DND-41 (cell line): ENCODE results near the gene RGS9.
A peak's percentile ranks its signal among the peaks of the same experiment; 100 is the strongest.

Source experiments
- ATAC-seq: fragments of 200-7000 bp; cut with Tn5 transposase; 3 replicates; pipeline ENCODE4 v1.9.1; 2021; ENCODE audit warnings: low read depth; ENCODE audit not compliant: insufficient read depth
- DNase-seq: peaks from one replicate; pipeline ENCODE4 v3.0.0-alpha.2; 2020
- H2AFZ ChIP-seq: 2 replicates; pipeline ENCODE4 v1.6.0; 2012; ENCODE audit warnings: low read depth, low read length
- H3K27ac ChIP-seq: 2 replicates; pipeline ENCODE4 v1.5.1; 2012; ENCODE audit warnings: low read length, inconsistent platforms
- H3K27me3 ChIP-seq: fragments of 200-600 bp; sonication (generic); 2 replicates; pipeline ENCODE4 v1.6.0; 2012; ENCODE audit warnings: low read length, mild to moderate bottlenecking, inconsistent platforms; ENCODE audit not compliant: insufficient read depth, poor library complexity
- H3K36me3 ChIP-seq: 2 replicates; pipeline ENCODE4 v1.5.1; 2012; ENCODE audit warnings: low read length, inconsistent platforms; ENCODE audit not compliant: insufficient read depth
- H3K4me1 ChIP-seq: 2 replicates; pipeline ENCODE4 v1.5.1; 2012; ENCODE audit warnings: mild to moderate bottlenecking, low read length; ENCODE audit not compliant: insufficient read depth
- H3K4me2 ChIP-seq: 2 replicates; pipeline ENCODE4 v1.6.0; 2012; ENCODE audit warnings: mild to moderate bottlenecking, moderate library complexity, low read length, inconsistent platforms; ENCODE audit not compliant: insufficient read depth
- H3K4me3 ChIP-seq, 2 experiments: fragments of 200-600 bp in 1 of 2; shearing (Covaris generic) in 1 of 2; 2 replicates each; pipeline ENCODE4 v1.5.1; 2012 to 2016; ENCODE audit warnings: inconsistent platforms in 2 of 2, low read length in 2 of 2, mild to moderate bottlenecking in 2 of 2, low read depth in 1 of 2, moderate library complexity in 1 of 2
- H3K79me2 ChIP-seq: 2 replicates; pipeline ENCODE4 v1.6.0; 2012; ENCODE audit warnings: low read length, inconsistent platforms; ENCODE audit not compliant: insufficient read depth
- H3K9ac ChIP-seq: 2 replicates; pipeline ENCODE4 v1.6.0; 2012; ENCODE audit warnings: low read depth, mild to moderate bottlenecking, inconsistent platforms, low read length, moderate library complexity
- H3K9me3 ChIP-seq: 2 replicates; pipeline ENCODE4 v1.5.1; 2012; ENCODE audit warnings: low read length, moderate library complexity, mild to moderate bottlenecking, inconsistent platforms; ENCODE audit not compliant: insufficient read depth, severe bottlenecking
- H4K20me1 ChIP-seq: 2 replicates; pipeline ENCODE4 v1.6.0; 2012; ENCODE audit warnings: low read length; ENCODE audit not compliant: insufficient read depth
- EZH2 ChIP-seq: IDR thresholded peaks from 3 replicates; pipeline ENCODE4 v1.6.1; 2012; ENCODE audit warnings: borderline replicate concordance, low read depth, mild to moderate bottlenecking, moderate library complexity, low read length, inconsistent platforms; ENCODE audit not compliant: severe bottlenecking
- TF ChIP-seq, protein P1 (sequence below): IDR thresholded peaks from 2 replicates; pipeline ENCODE4 v1.5.1; 2012; ENCODE audit warnings: borderline replicate concordance, low read length, moderate library complexity, mild to moderate bottlenecking; ENCODE audit not compliant: poor library complexity, severe bottlenecking; ENCODE audit errors: extremely low read depth

Gene RGS9

GRCh38 chr17:65228734-65229620 is 91.8 kb downstream of the RGS9 start:
- H4K20me1 ChIP-seq: no peaks in the 10 kb centered on the region; the same call in 1 of the 2 replicates
- ATAC-seq (peak; percentile 77), DNase-seq (peak; percentile 62)
- no peaks in the 10 kb centered on the region for H3K27me3 ChIP-seq
- peaks cover 27% of the 10 kb centered on the region for H3K4me1 ChIP-seq
- no peaks in the 10 kb centered on the region for H3K79me2 ChIP-seq
- TF ChIP-seq, protein P1, sequence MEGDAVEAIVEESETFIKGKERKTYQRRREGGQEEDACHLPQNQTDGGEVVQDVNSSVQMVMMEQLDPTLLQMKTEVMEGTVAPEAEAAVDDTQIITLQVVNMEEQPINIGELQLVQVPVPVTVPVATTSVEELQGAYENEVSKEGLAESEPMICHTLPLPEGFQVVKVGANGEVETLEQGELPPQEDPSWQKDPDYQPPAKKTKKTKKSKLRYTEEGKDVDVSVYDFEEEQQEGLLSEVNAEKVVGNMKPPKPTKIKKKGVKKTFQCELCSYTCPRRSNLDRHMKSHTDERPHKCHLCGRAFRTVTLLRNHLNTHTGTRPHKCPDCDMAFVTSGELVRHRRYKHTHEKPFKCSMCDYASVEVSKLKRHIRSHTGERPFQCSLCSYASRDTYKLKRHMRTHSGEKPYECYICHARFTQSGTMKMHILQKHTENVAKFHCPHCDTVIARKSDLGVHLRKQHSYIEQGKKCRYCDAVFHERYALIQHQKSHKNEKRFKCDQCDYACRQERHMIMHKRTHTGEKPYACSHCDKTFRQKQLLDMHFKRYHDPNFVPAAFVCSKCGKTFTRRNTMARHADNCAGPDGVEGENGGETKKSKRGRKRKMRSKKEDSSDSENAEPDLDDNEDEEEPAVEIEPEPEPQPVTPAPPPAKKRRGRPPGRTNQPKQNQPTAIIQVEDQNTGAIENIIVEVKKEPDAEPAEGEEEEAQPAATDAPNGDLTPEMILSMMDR: no peak
- TF ChIP-seq EZH2: no peak
- H2AFZ ChIP-seq: peak overlapping the region; percentile 32; the same call in 1 of the 2 replicates
- no peak overlapping the region for H3K27ac ChIP-seq
- peak overlapping the region; percentile 63 for H3K4me2 ChIP-seq
- H3K36me3 ChIP-seq: no peaks in the 10 kb centered on the region
- no peaks in the 10 kb centered on the region for H3K9me3 ChIP-seq
- H3K9ac ChIP-seq: no peak overlapping the region
- peak overlapping the region in 1 of 2 experiments; percentile 28; a peak in 2 of 4 replicates for H3K4me3 ChIP-seq

- TF ChIP-seq EZH2: no peak
- TF ChIP-seq, protein P1: no peak
- ATAC-seq (peak; percentile 11; the same call in 1 of the 3 replicates), DNase-seq (no peak)
- Histone ChIP-seq H3K9ac (no peak overlapping the region), H3K4me2 (peak overlapping the region; percentile 63; the same call in 1 of the 2 replicates), H3K9me3 (no peaks in the 10 kb centered on the region), H4K20me1 (no peaks in the 10 kb centered on the region; the same call in 1 of the 2 replicates), H2AFZ (no peak overlapping the region), H3K4me1 (peaks cover 27% of the 10 kb centered on the region), H3K79me2 (no peaks in the 10 kb centered on the region), H3K27me3 (no peaks in the 10 kb centered on the region), H3K36me3 (no peaks in the 10 kb centered on the region), H3K4me3 (no peak overlapping the region), H3K27ac (no peak overlapping the region)
Measured at GRCh38 chr17:65229621-65229995, 92.4 kb downstream of the RGS9 start.

DNA sequence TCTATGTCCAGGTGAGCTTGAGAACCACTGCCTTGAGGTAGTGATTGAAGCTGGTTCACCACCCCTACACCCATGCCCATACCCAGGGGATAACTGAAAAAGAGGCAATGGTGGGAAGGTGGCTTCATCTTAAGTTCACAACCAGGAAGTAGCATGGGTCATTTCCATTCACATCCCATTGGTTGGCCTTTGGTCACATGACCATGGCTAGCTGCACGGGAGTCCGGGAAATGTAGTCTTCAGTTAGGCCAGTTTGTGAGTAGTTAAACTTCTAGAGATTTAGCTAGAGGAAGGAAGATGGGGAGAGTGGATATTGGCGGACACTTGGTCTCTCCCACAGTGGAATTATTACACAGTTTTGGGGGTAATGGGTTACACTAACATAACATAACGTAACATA is 92.9 kb downstream of the RGS9 start:
- no peak overlapping the region for H3K4me2 ChIP-seq
- H3K27me3 ChIP-seq: no peaks in the 10 kb centered on the region
- peaks cover 27% of the 10 kb centered on the region for H3K4me1 ChIP-seq
- DNase-seq (no peak), ATAC-seq (no peak)
- H3K9ac ChIP-seq: no peak overlapping the region
- no peak overlapping the region for H3K4me3 ChIP-seq
- H3K9me3 ChIP-seq: no peaks in the 10 kb centered on the region
- H4K20me1 ChIP-seq: no peaks in the 10 kb centered on the region; the same call in 1 of the 2 replicates
- H2AFZ ChIP-seq: no peak overlapping the region
- no peaks in the 10 kb centered on the region for H3K79me2 ChIP-seq
- no peaks in the 10 kb centered on the region for H3K36me3 ChIP-seq
- no peak for TF ChIP-seq EZH2
- TF ChIP-seq, protein P1: no peak
- no peak overlapping the region for H3K27ac ChIP-seq
